ENCODE data around the gene ABCC10. TPM values are rescaled to one million over a fixed set of nuclear protein-coding genes. Genes with fewer than 3 reads are reported as not detected.

The ABCC10 gene
- total and polyA plus RNA-seq, 10 of the 15 experiments (the other 5 are each of a cell fraction or from before 2014, with no cell fraction given) = 0.80 to 18.2 (median 6.4) TPM

DNA sequence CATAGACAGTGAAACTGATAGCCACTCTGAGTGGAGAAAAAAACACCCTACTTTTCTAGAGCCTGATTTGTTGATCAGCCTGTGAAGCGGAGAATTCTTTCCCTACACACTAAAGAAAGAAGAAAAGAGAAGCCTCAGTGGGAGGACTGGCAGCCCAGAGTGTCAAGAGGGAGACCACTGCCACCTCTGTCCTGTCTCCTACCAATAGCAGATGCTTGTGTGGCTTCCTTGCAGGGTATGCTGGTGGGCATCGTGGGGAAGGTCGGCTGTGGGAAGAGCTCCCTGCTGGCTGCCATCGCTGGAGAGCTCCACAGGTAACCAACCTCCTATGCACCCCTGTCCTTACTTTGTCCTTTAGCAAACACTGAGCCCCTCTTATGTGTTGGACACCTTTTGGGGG lies 10.4 kb downstream of the ABCC10 start (continued):
- TF ChIP-seq, protein P1, sequence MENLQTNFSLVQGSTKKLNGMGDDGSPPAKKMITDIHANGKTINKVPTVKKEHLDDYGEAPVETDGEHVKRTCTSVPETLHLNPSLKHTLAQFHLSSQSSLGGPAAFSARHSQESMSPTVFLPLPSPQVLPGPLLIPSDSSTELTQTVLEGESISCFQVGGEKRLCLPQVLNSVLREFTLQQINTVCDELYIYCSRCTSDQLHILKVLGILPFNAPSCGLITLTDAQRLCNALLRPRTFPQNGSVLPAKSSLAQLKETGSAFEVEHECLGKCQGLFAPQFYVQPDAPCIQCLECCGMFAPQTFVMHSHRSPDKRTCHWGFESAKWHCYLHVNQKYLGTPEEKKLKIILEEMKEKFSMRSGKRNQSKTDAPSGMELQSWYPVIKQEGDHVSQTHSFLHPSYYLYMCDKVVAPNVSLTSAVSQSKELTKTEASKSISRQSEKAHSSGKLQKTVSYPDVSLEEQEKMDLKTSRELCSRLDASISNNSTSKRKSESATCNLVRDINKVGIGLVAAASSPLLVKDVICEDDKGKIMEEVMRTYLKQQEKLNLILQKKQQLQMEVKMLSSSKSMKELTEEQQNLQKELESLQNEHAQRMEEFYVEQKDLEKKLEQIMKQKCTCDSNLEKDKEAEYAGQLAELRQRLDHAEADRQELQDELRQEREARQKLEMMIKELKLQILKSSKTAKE (IDR thresholded peaks at IDR 0.05; ENCODE audit: low read depth, poor library complexity, severe bottlenecking) = no peak
- TF ChIP-seq CBX5 (IDR thresholded peaks at IDR 0.05; ENCODE audit: low read depth) (no peak), SREBF2 (IDR thresholded peaks at IDR 0.05; ENCODE audit: low read length) (no peak), STAT1 (conservative IDR thresholded peaks at IDR 0.05) (no peak), POU2F2 (IDR thresholded peaks at IDR 0.05; ENCODE audit: borderline replicate concordance, low read depth, low read length) (no peak)

DNA sequence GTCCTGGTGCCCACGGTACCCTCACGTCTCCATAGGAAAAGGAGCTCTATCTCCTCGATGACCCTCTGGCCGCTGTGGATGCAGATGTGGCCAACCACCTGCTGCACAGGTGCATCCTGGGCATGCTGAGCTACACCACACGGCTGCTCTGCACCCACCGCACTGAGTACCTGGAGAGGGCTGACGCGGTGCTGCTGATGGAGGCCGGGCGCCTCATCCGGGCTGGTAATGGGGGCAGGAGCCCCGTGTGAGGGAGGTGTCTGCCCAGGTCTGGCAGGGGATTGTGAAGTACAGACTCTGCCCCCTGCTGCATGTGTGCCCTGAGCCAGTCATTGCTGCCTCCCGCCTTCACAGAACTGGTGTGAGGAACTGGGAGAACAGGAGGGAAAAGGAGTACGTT lies 15.6 kb downstream of the ABCC10 start:
- Histone ChIP-seq H3K9me3 (replicated peaks; ENCODE audit: control insufficient read depth, insufficient read depth, low read length) (no peaks in the 10 kb centered on the region), H3K36me3 (ENCODE audit: control insufficient read depth in 2 of 2, insufficient read depth in 2 of 2, low read length in 1 of 2) (peaks cover 1 to 3% of the 10 kb centered on the region in 2 experiments; a peak in 3 of 4 replicates), H4K20me1 (ENCODE audit: control insufficient read depth, insufficient read depth) (no peaks in the 10 kb centered on the region), H3K4me1 (ENCODE audit: control insufficient read depth, insufficient read depth, low read length) (no peaks in the 10 kb centered on the region), H3K4me2 (ENCODE audit: control insufficient read depth, insufficient read depth) (no peak overlapping the region), H3K9ac (ENCODE audit: control insufficient read depth, insufficient read depth, low read length) (no peak overlapping the region), H3K27me3 (replicated peaks in 1 of 2; ENCODE audit: control insufficient read depth in 2 of 2, insufficient read depth in 2 of 2, low read length in 1 of 2) (no peaks in the 10 kb centered on the region), H3K27ac (ENCODE audit: control insufficient read depth, insufficient read depth) (no peak overlapping the region), H3K79me2 (ENCODE audit: control insufficient read depth, insufficient read depth, low read length) (no peaks in the 10 kb centered on the region), H2AFZ (ENCODE audit: control insufficient read depth, low read depth, low read length) (no peak overlapping the region), H3K4me3 (no peak overlapping the region)
- TF ChIP-seq CBX5 (IDR thresholded peaks at IDR 0.05; ENCODE audit: low read depth) = no peak
- TF ChIP-seq CREB1 (IDR thresholded peaks at IDR 0.05; ENCODE audit: low read depth) = no peak
- no peak for TF ChIP-seq NFYA (IDR thresholded peaks at IDR 0.05; ENCODE audit: borderline replicate concordance, low read depth, low read length)
- TF ChIP-seq YBX1 (IDR thresholded peaks at IDR 0.05) = no peak
- TF ChIP-seq MYB (IDR thresholded peaks at IDR 0.05; ENCODE audit: borderline replicate concordance, low read depth, low read length) = no peak
- no peak for TF ChIP-seq ZNF622 (IDR thresholded peaks at IDR 0.05)
- TF ChIP-seq, protein P2, sequence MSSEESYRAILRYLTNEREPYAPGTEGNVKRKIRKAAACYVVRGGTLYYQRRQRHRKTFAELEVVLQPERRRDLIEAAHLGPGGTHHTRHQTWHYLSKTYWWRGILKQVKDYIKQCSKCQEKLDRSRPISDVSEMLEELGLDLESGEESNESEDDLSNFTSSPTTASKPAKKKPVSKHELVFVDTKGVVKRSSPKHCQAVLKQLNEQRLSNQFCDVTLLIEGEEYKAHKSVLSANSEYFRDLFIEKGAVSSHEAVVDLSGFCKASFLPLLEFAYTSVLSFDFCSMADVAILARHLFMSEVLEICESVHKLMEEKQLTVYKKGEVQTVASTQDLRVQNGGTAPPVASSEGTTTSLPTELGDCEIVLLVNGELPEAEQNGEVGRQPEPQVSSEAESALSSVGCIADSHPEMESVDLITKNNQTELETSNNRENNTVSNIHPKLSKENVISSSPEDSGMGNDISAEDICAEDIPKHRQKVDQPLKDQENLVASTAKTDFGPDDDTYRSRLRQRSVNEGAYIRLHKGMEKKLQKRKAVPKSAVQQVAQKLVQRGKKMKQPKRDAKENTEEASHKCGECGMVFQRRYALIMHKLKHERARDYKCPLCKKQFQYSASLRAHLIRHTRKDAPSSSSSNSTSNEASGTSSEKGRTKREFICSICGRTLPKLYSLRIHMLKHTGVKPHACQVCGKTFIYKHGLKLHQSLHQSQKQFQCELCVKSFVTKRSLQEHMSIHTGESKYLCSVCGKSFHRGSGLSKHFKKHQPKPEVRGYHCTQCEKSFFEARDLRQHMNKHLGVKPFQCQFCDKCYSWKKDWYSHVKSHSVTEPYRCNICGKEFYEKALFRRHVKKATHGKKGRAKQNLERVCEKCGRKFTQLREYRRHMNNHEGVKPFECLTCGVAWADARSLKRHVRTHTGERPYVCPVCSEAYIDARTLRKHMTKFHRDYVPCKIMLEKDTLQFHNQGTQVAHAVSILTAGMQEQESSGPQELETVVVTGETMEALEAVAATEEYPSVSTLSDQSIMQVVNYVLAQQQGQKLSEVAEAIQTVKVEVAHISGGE (CRISPR knock-in tag; IDR thresholded peaks at IDR 0.05) = no peak
- TF ChIP-seq, protein P3, sequence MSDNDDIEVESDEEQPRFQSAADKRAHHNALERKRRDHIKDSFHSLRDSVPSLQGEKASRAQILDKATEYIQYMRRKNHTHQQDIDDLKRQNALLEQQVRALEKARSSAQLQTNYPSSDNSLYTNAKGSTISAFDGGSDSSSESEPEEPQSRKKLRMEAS (IDR thresholded peaks at IDR 0.05; ENCODE audit: low read depth, low read length) = no peak
- TF ChIP-seq JUNB (IDR thresholded peaks at IDR 0.05) = no peak
- no peak for TF ChIP-seq IRF4 (IDR thresholded peaks at IDR 0.05; ENCODE audit: low read depth, low read length)
- TF ChIP-seq TCF7 (IDR thresholded peaks at IDR 0.05; ENCODE audit: borderline replicate concordance) = no peak
- TF ChIP-seq ATF7 (IDR thresholded peaks at IDR 0.05; ENCODE audit: low read depth) = no peak
- TF ChIP-seq RCOR1 (conservative IDR thresholded peaks at IDR 0.05; ENCODE audit: low read depth, low read length) = no peak
- TF ChIP-seq KAT2A (conservative IDR thresholded peaks at IDR 0.05; ENCODE audit: control insufficient read depth, low read depth, low read length) = no peak
- no peak for TF ChIP-seq CEBPB (IDR thresholded peaks at IDR 0.05; ENCODE audit: borderline replicate concordance in 1 of 2, low read depth in 2 of 2, low read length in 2 of 2)
- in situ Hi-C loops (cut with MboI) (no loop called here), intact Hi-C loops (cut with micrococcal nuclease; ENCODE audit: unreplicated experiment) (no loop called here)
- DNase-seq (ENCODE audit: low read depth, low spot score) = no peak
- 81% methylated on average over 14 of the region's 14 CpGs for WGBS (ENCODE audit: insufficient coverage, insufficient replicate concordance, low lambda C conversion rate, missing lambda C conversion rate)
- BruUV-seq (replicated peaks) = no TSS peak
- no peak for ATAC-seq
- ChIA-PET SMC1A (ENCODE audit: uncharacterized antibody, unreplicated experiment) (interaction anchor here (0.7 kb wide), 1 partner anchor 67 kb away, joined by 3 read pairs; no protein-coding TSS in a partner anchor), CTCF (interaction anchor here (2.2 kb wide), 1 partner anchor 64 kb away, joined by 8 read pairs; no protein-coding TSS in a partner anchor), RAD21 (ENCODE audit: unreplicated experiment) (interaction anchor here (0.6 kb wide), 1 partner anchor 502 kb away, joined by 3 read pairs; no protein-coding TSS in a partner anchor), POLR2A (interaction anchor here (0.6 kb wide), 1 partner anchor 52 kb away, joined by 3 read pairs; no protein-coding TSS in a partner anchor)
- no peak for FAIRE-seq

All from GM12878 (cell line).